Calu3 (cell line): ENCODE measurements around the gene SMURF2. TPM values are rescaled to one million over a fixed set of nuclear protein-coding genes. Genes with fewer than 3 reads are reported as not detected.

Source experiments
- BruUV-seq: library from RNA; stranded (reverse); fragments of 400-500 nt; replicated peaks from 2 replicates; lab custom pipeline; 2021; lab: Mats Ljungman, UMichigan
- CTCF ChIA-PET: fragments of 300-600 bp; sonication (Branson Sonifier 250); formaldehyde crosslinking; loops from one replicate; lab custom pipeline; 2022; ENCODE audit warnings: antibody characterized with exemption; lab: Charles Lee
- DNase-seq: peaks from one replicate; pipeline ENCODE4 v3.0.0; 2022
- H3K27ac Mint-ChIP-seq: one replicate; pipeline ENCODE4 v1.8.0; 2022; ENCODE audit warnings: mixed read lengths; ENCODE audit not compliant: unreplicated experiment
- H3K27me3 Mint-ChIP-seq: one replicate; pipeline ENCODE4 v1.8.0; 2022; ENCODE audit warnings: mixed read lengths; ENCODE audit not compliant: unreplicated experiment
- H3K36me3 Mint-ChIP-seq: one replicate; pipeline ENCODE4 v1.8.0; 2022; ENCODE audit warnings: mild to moderate bottlenecking, moderate library complexity, mixed read lengths; ENCODE audit not compliant: insufficient read depth, unreplicated experiment
- H3K4me1 Mint-ChIP-seq: one replicate; pipeline ENCODE4 v1.8.0; 2022; ENCODE audit warnings: mild to moderate bottlenecking, low read depth, mixed read lengths; ENCODE audit not compliant: unreplicated experiment
- H3K4me3 Mint-ChIP-seq: one replicate; pipeline ENCODE4 v1.8.0; 2022; ENCODE audit warnings: mild to moderate bottlenecking, low read depth, moderate library complexity, mixed read lengths; ENCODE audit not compliant: unreplicated experiment
- H3K9me3 Mint-ChIP-seq: one replicate; pipeline ENCODE4 v1.8.0; 2022; ENCODE audit warnings: low read depth, mixed read lengths; ENCODE audit not compliant: unreplicated experiment
- intact Hi-C: fragments of 100-400 bp; cut with micrococcal nuclease; formaldehyde crosslinking; loops from one replicate; pipeline ENCODE4 v1.10.0; 2022; ENCODE audit not compliant: unreplicated experiment
- total RNA-seq: library from RNA; stranded (reverse); gene quantifications from 2 replicates; pipeline ENCODE4 v1.2.3, GENCODE V29; 2022
- TF ChIP-seq, protein P1 (sequence below): fragments of 200-600 bp; IDR thresholded peaks from one replicate; pipeline ENCODE4 v1.8.0; 2022; ENCODE audit warnings: antibody characterized with exemption; ENCODE audit not compliant: unreplicated experiment

Gene SMURF2
- total RNA-seq, 1 experiment from 2014 or later = 18.8 TPM

DNA sequence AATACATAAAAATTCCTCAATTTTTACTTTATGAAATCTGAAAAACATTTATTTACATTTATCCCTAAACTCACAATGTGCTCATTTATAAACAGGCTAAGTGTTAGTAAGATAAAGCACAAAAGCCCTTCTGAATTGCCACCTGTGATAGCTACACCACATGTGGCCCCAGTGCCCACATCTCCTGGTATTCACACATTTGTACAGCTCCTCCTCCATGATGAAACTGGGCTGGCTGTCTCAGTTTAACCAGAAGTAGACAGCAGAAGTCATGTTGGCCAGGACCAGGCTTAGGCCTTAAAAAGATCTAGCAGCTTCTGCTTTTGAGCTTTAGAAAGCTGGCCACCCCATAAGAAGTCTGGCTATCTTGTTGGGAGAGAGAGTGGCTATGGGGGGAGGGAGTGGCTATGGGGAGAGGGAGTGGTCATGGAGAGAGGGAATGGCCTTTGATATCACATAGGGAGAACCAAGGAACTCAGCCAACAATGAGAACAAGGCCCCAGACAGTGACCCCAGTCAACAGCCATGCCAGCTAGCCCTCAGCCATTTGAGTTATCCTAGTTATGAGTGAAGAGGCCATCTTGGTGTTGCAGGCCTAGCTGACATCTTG lies 108.0 kb downstream of the SMURF2 start:
- no peak for DNase-seq
- no TSS peak for BruUV-seq
- H3K27ac Mint-ChIP-seq = no peak overlapping the region
- peaks cover 17% of the 10 kb centered on the region for H3K36me3 Mint-ChIP-seq
- H3K9me3 Mint-ChIP-seq = no peaks in the 10 kb centered on the region
- intact Hi-C loops = no loop called here
- H3K4me3 Mint-ChIP-seq = no peak overlapping the region
- no peaks in the 10 kb centered on the region for H3K27me3 Mint-ChIP-seq
- CTCF ChIA-PET = no interaction called here
- TF ChIP-seq, protein P1, sequence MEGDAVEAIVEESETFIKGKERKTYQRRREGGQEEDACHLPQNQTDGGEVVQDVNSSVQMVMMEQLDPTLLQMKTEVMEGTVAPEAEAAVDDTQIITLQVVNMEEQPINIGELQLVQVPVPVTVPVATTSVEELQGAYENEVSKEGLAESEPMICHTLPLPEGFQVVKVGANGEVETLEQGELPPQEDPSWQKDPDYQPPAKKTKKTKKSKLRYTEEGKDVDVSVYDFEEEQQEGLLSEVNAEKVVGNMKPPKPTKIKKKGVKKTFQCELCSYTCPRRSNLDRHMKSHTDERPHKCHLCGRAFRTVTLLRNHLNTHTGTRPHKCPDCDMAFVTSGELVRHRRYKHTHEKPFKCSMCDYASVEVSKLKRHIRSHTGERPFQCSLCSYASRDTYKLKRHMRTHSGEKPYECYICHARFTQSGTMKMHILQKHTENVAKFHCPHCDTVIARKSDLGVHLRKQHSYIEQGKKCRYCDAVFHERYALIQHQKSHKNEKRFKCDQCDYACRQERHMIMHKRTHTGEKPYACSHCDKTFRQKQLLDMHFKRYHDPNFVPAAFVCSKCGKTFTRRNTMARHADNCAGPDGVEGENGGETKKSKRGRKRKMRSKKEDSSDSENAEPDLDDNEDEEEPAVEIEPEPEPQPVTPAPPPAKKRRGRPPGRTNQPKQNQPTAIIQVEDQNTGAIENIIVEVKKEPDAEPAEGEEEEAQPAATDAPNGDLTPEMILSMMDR = no peak
- H3K4me1 Mint-ChIP-seq = no peaks in the 10 kb centered on the region

DNA sequence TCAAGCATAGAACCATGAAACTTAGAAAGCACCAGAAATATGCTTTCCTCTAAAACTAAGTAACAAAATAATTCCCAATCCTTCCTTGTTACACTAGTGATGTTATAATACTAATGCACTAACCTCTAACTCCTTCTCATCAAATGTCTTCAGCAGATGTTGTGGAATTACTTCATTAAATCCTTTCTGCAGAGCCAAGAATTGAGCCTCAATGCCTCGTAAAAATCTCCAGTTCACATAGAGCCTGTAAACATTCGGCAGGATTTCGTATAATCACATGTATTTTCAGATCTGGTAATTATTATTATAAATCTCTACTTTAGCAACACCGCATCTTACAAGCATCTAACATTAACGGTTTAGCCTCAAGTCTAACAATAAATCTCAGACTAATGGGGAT lies 110.6 kb downstream of the SMURF2 start:
- Mint-ChIP-seq H3K9me3 (no peaks in the 10 kb centered on the region), H3K4me1 (no peaks in the 10 kb centered on the region), H3K4me3 (no peak overlapping the region), H3K27ac (no peak overlapping the region), H3K27me3 (no peaks in the 10 kb centered on the region), H3K36me3 (peaks cover 14% of the 10 kb centered on the region)
- intact Hi-C loops = no loop called here
- no TSS peak for BruUV-seq
- CTCF ChIA-PET = no interaction called here
- no peak for DNase-seq
- TF ChIP-seq, protein P1 = no peak

- no peaks in the 10 kb centered on the region for H3K4me1 Mint-ChIP-seq
- BruUV-seq = no TSS peak
- no peak overlapping the region for H3K4me3 Mint-ChIP-seq
- TF ChIP-seq, protein P1 = no peak
- intact Hi-C loops = no loop called here
- CTCF ChIA-PET = no interaction called here
- H3K27ac Mint-ChIP-seq = no peak overlapping the region
- H3K36me3 Mint-ChIP-seq = peaks cover 13% of the 10 kb centered on the region
- no peaks in the 10 kb centered on the region for H3K27me3 Mint-ChIP-seq
- no peaks in the 10 kb centered on the region for H3K9me3 Mint-ChIP-seq
- DNase-seq = no peak
Measured at GRCh38 chr17:64547319-64547718, 114.8 kb downstream of the SMURF2 start.

- Mint-ChIP-seq H3K36me3 (peaks cover 17% of the 10 kb centered on the region), H3K4me1 (no peaks in the 10 kb centered on the region), H3K9me3 (no peaks in the 10 kb centered on the region), H3K4me3 (no peak overlapping the region), H3K27me3 (no peaks in the 10 kb centered on the region), H3K27ac (no peak overlapping the region)
- BruUV-seq = no TSS peak
- CTCF ChIA-PET = no interaction called here
- DNase-seq = no peak
- intact Hi-C loops = no loop called here
- TF ChIP-seq, protein P1 = no peak
Measured at GRCh38 chr17:64546716-64547115, 115.4 kb downstream of the SMURF2 start.
